HG03095 (cell line): ENCODE results near the gene BRSK2.
"Not testable (repeated sequence)": the region's sequence is repeated elsewhere in the genome, so short reads cannot be mapped to it uniquely, and the experiment has no call there.

ENCODE experiments used
- ATAC-seq: cut with Tn5 transposase; IDR thresholded peaks from one replicate; pipeline ENCODE4 v1.9.1; 2021; ENCODE audit warnings: moderate library complexity; ENCODE audit not compliant: unreplicated experiment

The BRSK2 gene

DNA sequence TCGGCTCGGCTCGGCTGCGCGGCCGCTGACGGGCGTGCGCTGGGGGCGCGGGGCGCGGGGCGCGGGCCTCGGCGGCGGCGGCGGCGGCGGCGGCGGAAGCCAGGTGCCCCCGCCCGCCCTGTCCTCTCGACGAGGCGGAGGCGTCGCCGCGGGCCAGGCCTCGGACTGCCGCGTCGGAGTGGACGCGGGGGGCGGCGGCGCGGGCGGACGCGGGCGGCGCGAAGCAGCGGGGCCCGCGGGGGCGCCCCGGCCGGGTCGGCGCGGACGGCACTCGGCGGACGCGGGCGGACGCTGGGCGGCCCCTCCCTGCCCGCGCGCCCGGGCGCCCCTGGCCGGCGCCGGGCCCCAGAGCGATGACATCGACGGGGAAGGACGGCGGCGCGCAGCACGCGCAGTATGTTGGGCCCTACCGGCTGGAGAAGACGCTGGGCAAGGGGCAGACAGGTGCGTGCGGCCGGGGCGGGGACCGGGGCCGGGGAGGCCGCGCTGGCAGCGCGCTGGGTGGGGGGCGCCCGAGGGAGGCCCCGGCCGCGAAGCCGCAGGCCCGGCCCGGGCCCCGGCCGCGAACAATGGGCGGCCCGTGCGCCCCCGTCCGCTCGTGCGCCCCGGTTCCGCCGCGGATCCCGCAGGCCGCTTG is at the start of gene BRSK2:
TSS of gene BRSK2 (plus strand) at position 3 of the 637 bp plus-strand sequence. CDS start at position 354, 351 bp downstream.
- no peak for ATAC-seq

DNA sequence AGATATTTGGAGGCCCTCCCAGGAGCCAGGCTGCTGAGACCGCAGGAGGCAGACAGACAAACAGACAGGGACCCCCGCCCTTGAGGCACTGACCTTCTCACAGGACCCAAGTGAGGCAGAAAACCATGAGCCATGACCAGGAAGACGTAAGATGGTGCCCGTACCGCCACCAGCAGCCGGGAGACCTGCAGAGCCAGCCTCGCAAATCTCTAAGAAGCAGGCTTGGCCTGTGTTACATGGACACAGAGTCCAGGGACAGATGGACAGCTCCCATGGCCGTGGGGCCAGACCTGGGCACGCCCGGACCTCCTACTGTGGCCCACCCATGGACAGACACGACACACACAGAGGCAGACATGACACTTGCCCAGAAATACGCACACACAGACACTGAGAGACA is 49.6 kb upstream of the BRSK2 start:
- ATAC-seq = no peak

DNA sequence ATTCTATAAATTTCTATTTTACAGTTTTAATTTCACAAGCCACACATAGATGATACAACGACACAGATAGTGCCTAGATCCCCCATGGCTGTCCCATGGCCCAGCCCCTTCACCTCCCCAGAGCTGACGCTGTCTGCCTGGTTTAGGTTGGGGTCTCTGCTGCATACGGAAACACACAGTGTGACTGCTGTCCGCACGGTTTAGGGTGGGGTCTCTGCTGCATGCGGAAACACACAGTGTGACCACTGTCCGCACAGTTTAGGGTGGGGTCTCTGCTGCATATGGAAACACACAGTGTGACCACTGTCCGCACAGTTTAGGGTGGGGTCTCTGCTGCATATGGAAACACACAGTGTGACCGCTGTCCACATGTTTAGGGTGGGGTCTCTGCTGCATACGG is 48.5 kb upstream of the BRSK2 start:
- ATAC-seq = not testable (repeated sequence)

DNA sequence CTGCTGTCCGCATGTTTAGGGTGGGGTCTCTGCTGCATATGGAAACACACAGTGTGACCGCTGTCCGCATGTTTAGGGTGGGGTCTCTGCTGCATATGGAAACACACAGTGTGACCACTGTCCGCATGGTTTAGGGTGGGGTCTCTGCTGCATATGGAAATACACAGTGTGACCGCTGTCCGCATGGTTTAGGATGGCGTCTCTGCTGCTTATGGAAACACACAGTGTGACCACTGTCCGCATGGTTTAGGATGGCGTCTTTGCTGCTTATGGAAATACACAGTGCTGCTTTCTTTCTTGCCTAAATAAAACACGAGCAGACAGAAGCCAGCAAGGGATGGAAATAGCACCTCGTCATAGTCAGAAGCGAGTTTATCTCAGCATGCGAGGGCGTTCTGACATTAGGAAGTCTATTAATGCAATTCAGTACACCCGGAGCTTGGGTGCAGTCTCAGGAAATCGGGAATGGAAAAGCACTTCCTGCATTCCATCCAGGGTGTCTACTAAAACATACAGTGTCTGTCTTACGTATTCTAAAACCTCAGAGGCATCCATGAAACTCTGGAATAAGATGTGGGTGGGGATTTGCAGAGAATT is 47.7 kb upstream of the BRSK2 start:
- no peak for ATAC-seq

DNA sequence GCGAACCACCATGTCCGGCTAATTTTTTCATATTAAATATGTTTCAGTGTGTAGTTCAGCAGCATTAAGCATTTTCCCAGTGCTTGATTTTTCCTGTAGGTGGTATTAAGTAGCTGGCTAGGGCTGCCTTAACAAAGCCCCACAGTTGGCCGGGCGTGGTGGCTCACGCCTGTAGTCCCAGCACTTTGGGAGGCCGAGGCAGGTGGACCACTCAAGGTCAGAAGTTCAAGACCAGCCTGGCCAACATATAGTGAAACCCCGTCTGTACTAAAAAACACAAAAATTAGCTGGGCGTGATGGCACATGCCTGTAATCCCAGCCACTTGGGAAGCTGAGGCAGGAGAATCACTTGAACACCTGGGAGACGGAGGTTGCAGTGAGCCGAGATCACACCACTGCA is 46.8 kb upstream of the BRSK2 start:
- no peak for ATAC-seq

DNA sequence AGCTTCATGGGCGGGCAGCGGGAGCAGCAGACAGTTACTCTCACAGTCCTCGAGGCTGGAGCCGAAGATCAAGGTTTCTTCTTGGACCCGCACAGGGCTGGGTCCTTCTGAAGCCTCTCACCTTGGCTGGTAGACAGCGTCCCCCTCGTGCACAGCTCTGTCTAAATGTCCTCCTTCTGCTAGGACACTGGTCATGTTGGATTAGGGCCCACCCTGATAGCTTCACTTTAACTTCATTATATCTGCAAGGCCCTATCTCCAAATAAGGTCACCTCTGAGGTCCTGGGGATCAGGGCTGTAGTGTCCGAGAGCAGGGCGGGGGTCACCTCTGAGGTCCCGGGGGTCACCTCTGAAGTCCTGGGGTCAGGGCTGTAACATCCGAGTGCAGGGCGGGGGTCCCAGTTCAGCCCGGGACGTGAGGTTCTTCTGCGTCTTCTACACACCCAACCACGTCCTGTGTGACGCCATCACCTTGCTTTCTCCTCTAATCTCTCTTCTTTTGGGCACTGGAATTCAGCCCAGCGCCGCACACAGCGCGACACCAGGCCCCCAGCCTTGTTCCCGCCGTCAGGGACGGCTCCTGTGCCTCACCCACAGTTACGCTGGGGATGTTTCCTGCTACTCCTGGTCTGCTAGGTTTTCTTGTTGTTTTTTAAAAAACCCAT is 46.2 kb upstream of the BRSK2 start:
- no peak for ATAC-seq

DNA sequence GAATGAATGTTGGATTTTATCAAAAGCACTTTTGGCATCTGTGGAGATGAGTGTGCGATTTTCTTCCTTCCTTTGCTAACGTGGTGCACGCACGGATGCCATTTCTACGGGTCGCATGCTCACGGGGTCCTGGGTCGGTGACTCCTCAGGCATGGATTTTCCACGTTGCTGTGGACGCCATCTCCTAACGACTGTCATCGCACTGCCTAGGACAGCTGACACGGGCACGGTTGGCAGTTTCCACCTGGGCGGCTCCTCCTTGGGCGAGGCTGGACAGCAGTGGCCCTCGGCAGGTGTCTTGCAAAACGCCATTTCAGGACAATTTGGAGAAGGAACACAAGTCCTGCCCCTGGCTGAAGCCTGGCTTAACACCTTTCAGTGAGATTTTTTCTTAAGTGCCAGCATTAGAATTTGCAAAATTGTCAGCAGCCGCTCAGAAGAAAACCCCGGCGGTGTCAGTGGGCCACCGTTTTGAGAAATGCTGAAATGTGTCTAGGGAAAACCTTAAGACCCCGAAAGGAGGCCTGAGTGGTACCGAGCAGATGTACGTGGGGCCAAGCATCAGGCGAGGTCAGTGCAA is 45.6 kb upstream of the BRSK2 start:
- ATAC-seq = no peak

DNA sequence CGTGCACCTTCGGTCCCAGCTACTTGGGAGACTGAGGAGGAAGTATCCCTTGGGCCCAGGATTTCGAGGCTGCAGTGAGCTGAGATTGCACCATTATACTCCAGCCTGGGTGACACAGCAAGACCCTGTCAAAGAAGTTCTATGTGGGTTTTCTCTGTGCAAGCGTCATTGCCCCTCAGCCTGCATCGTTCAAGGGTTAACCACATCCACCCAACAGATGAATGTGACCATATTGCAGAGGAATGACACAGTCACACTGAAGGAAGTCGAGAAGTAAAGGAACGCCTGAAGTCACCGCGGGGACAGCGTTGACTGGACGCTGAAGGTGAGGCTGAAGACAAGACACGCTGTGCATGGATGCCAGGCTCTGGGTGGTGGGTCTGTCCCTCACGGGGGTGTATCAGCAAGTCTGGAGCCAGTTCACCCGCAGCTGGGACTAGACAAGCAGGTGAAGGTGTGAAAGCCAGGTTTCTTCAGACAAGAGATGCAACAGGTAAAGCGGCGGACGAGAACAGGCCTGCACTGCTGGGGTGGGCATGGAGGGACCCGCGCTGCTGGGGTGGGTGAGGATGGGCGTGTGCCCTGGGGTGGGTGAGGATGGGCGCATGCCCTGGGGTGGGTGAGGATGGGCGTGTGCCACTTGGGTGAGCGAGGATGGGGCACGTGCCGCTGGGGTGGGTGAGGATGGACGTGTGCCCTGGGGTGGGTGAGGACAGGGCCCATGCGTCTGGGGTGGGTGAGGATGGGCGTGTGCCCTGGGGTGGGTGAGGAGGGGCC is 43.8 kb upstream of the BRSK2 start:
- ATAC-seq = no peak

DNA sequence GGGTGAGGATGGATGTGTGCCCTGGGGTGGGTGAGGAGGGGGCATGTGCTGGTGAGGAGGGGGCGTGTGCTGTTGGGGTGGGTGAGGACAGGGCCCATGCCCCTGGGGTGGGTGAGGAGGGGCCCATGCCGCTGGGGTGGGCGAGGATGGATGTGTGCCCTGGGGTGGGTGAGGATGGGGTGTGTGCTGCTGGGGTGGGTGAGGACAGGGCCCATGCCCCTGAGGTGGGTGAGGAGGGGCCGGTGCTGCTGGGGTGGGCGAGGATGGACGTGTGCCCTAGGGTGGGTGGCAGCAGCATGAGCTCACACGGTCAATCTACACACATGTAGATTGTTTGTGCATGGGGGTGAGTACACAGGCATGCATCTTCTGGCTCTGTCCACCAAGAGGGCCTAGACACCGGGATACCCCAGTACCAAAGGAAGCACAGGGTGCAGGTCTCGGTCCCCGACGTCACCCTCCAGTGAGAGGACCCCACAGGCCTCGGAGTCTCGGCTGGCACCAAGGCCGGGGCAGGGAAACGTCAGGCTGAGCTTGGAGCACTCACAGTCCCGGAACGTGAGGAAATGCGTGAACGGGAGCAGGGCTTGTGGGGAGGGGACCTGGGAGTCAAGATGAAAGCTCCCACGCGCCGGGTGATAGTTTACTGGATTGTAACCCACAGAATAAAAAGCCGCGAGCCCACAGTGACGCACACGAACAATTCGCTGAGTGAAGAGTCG is 42.9 kb upstream of the BRSK2 start:
- ATAC-seq = no peak

DNA sequence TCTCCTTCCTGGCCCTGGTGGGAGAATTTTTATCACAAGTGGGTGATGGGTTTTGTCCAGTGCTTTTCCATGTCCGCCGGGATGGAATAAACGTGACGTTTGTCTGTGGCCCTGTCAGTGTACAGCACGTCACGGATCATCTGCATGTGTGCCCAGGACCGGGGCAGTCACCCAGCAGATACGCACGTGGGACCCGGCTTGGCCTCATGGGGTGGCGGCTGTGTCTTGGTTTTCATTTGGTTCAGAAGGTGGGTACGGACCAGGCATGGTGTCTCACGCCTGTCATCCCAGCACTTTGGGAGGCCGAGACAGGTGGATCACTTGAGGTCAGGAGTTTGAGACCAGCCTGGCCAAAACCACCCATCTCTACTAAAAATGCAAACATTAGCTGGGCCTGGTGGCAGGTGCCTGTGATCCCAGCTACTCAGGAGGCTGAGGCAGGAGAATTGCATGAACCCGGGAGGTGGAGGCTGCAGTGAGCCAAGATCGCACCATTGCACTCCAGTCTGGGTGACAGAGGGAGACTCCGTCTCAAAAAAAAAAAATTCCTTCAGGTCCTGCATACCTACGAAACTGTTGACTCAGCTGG is 42.2 kb upstream of the BRSK2 start:
- not testable (repeated sequence) for ATAC-seq

DNA sequence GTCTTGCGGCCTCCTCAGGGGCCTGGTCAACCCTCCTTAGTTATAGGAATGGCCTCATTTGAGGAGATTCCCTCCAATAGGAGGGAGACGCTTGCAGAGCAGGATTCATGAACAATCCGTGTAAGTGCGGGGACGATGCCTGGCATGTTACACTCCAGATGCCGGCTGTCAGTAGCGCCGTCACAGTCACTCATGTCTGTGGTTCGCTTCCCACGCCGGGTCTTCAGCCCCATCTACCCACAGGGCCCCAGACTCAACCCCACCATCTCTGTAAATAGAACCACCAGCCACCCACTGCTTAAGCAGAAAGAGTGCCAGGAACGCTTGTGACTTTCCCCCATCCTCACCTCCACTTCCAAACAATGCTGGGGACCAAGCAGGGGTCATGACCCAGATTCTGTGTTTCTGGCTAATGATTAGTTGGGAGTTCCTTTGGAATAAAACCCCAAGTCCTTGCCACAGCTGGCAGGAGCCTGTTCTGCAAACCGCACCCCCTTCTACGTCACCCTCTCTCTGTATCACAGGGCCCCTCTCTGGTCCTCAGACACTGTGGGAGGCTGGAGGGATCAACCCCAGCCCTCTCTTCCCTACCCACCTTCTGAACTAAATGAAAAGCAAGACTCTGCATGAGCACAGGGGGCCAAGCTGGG is 41.5 kb upstream of the BRSK2 start:
- ATAC-seq = no peak

DNA sequence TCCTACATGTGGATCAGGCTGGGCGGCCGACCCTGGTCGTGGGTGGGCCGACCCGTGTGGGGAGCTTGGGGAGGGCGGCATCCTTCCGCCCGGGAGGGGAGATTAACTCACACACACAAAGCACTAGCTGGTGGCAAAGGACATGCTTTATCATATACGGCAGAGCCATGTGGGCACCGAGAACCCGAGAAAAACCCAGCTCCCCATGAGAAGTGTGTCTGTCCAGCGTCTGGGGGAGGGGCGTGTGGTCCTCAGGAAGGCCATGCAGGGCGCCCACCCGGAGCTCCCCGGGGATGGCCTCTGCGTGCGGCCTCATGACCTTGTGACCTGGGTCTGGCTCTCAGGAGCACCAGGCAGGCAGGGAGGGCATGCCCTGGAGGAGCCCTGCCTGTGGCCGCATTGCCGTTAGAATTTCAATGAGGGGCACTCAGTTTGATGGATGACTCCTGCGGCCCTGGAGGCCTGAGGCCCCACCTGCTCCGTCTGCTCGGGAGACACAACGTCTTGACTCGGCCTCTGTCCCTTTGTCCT is 40.9 kb upstream of the BRSK2 start:
- no peak for ATAC-seq

DNA sequence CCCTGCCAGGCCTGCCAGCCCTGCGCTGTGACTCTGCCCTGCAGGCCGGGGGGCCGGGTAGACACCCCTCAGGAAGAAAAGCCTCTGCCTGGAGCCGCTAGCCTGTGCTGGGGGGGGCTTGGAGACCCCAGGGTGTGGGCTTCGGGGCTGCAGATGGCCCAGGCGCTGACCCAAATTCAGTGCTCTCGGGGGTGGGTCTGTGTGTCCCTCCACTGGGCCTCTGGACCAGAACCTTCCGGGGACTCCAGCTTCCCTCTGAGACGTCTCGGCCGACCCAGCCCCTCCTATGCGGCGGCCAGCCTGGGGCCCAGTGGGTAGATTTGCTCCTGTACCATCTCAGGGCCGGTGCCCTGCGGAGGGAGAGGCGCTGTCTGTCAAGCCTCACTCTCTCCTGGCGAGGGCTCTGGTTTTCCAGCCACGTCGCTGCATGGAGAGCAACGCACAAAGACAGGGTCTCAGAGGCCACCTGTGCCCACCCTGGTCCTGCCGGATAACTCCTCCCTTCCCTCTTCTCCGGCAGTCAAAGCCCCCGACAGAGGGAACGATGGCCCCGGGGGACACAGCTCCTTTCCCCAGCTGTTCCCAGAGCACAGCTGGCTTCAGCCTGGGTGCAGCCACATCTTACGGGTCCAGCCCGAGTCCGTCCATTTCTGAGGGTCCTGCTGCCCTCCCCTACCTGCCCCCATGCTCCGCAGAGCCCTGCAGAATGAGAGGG is 40.2 kb upstream of the BRSK2 start:
- ATAC-seq = no peak

DNA sequence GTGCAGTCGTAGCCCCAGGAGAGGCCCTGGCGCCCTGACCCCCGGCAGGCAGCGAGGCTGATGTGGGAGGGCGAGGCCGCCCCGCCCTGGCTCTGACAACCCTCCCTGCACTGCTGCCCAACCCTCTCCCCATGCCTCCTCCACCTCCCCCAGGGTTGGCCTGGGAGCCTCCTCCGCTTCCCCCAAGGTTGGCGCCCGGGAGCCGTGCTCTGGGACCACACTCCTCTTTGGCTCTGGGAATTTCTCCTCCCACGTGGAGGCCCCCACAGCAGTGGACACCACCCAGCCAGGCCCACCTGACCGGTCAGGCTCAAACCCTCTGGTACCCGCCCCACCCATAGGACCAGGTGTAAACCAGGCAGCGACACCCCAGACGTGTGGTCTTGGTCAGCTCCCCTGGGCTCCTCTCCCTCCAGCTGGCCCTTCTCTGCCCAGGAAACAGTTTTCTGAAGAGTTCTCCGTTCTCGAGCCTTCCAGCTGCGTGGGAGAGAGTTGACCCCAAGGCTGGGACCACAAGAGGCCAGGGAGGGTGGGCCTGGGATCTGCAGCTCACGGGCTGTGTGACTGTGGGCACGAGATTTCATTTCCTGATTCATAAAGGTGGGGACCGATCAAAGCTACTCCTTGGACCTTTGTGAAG is 39.5 kb upstream of the BRSK2 start:
- ATAC-seq = no peak

DNA sequence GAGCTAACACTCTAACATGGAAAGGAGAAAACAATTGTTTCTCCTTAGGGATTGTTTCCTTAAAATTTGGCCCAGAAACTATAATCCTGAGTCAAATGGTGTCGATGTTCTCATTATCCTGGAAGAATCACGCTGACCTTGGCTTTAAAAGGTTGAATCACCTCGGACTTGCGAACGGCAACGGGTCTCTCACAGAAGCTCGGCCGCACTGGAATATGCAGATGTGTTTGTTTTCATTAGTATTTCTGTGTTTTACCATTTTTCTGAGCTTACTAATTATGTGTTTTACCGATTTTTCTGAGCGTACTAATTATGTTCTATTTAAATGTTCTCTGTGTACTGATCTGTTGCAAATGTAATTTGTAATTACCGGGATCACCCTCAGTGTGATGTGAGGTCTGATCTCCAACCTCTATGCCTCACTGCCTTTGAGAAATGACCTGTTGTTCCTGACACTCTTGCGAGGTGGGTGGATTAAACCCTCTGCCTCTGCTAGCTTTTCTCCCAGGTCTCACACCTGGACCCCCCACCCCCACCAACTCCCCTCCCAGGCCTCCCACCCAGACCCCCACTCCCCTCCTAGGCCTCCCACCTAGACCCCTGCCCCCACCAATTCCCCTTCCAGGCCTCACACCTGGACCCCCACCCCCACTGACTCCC is 38.3 kb upstream of the BRSK2 start:
- ATAC-seq = no peak

DNA sequence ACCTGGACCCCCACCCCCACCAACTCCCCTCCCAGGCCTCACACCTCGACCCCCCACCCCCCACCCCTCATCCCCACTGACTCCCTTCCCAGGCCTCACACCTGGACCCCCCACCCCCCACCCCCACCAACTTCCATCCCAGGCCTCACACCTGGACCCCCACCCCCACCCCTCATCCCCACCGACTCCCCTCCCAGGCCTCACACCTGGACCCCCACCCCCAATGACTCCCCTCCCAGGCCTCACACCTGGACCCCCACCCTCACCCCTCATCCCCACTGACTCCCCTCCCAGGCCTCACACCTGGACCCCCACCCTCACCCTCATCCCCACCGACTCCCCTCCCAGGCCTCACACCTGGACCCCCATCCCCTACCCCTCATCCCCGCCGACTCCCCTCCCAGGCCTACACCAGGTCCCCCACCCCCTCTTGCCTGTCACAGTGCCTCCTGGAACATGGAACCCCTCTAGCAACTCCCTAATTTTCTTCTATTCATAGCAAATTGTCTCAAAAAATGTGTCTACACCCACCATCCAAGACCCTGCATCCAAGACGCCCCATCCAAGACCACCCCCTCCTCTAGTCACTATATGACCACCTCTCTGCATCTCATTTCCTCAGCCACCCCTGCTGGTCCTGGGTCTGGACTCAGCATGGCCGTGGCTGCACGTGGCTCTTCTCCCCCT is 36.9 kb upstream of the BRSK2 start:
- no peak for ATAC-seq

DNA sequence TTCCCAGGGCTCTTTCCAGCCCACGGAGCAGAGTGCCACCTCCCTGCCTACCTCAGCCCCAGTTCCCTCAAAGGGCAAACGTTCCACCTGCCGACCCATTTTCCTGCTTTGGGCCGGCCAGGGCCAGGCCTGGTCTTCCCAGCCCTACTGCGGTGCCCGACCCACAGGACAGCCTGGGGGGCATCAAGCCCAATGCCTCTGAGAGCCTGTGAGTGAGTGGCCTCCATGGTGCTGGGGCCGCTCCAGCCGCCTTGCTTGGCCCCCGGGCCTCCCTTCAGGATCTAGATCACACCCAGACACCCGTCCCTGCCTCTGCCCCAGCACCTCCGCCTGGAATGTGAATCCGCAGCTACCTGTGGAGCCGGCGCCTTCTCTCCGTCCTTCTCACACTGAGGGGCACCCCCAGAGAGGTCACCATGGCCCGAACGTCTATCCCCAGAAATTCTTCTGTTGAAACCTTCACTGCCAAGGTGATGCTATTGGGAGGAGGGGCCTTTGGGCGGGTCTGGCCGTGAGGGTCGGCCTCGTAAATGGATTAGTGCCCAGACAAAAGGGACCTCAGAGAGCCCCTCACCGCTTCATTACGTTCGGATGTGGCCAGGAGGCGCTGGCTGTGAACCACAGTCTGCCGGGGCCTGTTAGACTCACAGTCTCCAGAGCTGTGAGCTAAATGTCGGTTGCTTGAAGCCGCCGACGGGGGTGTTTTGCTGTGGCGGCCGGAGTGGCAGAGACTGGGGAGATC is 36.2 kb upstream of the BRSK2 start:
- no peak for ATAC-seq
